Hindlimb muscle (tissue), 1 donor: ENCODE measurements around the gene RALGAPA2. TPM values are rescaled to one million over a fixed set of nuclear protein-coding genes. Genes with fewer than 3 reads are reported as not detected.

ENCODE experiments used
- DNase-seq: peaks from one replicate; pipeline ENCODE4 v3.0.0-alpha.2; 2013
- polyA plus RNA-seq: library from polyadenylated mRNA; unstranded; fragments of 120-200 nt; gene quantifications from one replicate; pipeline ENCODE4 v1.2.1, GENCODE V29; 2013; ENCODE audit not compliant: insufficient read length

Gene RALGAPA2
- polyA plus RNA-seq, 1 donor = 10.9 TPM

GRCh38 chr20:20530428-20531151 lies 181.9 kb downstream of the RALGAPA2 start:
- no peak for DNase-seq

GRCh38 chr20:20529597-20529996 lies 182.8 kb downstream of the RALGAPA2 start:
- no peak for DNase-seq

GRCh38 chr20:20528861-20529260 lies 183.6 kb downstream of the RALGAPA2 start:
- no peak for DNase-seq

DNA sequence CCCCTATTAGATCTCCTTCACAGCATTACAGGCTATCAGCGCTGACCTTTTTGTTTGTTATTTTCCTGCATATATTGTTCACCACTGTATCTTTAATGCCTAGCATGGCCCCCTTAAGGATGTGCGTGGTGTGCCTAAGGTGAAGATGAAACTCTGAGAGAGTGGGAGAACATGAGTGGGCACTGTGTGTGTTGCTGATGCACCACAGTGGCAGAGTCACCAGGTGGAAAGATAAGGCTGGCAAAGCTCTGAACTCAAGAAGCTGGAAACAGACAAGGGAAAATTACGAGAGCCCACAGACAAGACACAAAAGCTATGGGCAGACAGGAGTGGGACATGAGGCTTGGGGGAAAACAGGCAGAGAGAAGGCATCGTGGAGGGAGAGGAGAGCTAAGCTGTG lies 184.8 kb downstream of the RALGAPA2 start:
- no peak for DNase-seq

GRCh38 chr20:20525756-20526155 lies 186.7 kb downstream of the RALGAPA2 start:
- DNase-seq = no peak

DNA sequence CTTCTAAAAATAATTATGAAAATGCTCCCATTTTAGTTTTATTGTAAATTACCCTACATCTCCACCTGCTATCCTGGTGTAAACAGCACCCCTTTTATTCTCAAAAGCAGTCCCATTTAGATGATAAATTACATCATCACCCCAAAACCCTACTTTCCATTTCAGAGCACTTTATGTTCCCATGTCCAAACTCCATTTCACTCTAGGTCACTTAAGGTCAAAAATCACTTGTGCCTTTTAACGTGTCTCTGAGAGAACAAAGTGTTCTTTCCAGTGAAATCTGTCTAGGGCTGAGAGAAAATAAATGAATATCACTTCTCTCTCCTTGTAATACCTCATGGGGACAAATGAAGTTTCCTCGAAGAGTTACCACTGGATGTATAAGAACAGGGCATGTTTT lies 187.2 kb downstream of the RALGAPA2 start:
- DNase-seq = no peak

GRCh38 chr20:20524756-20525155 lies 187.7 kb downstream of the RALGAPA2 start:
- DNase-seq = no peak

- no peak for DNase-seq
Measured at GRCh38 chr20:20521736-20522135, 190.7 kb downstream of the RALGAPA2 start.

DNA sequence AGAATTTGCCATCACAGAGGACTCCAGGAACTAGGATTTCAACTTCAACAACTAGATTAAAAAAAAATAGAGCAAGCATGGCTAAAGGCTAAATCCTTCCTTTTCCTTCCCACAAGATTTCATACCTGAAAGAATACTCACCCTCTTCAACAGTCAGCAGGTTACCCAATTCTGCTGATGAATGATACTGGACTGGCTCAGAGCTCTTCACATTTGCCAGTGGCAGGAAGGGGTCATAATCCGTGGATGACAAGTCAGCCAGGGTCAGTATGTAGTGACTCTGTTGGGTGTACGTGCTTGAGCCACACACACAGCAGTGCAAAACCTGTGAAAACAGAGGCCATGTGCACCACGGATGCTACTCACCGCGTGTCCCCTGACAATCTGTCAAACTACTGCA lies 191.7 kb downstream of the RALGAPA2 start:
- no peak for DNase-seq

DNA sequence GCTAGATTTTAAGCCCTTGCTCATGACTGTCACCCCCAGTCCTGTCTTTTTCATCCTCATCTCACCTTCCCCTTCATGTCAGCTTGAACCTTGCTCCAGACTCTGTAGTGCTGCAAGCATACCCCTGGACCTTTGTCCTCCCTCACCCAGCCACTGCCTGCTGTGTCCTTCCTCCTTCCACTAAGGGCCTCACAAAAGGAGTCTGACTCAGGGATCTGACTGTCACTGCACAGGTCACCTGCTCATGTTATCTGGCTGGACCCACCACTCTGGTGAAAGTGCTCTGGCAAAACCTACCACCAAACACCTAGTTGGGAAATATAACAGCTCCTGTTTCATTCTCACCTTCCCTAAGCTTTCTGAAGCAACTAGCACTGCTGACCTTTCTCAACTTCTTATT lies 193.2 kb downstream of the RALGAPA2 start:
- no peak for DNase-seq

- no peak for DNase-seq
Measured at GRCh38 chr20:20518263-20518662, 194.2 kb downstream of the RALGAPA2 start.

- no peak for DNase-seq
Measured at GRCh38 chr20:20517296-20517695, 195.1 kb downstream of the RALGAPA2 start.

GRCh38 chr20:20513720-20514119 lies 198.7 kb downstream of the RALGAPA2 start:
- DNase-seq = no peak

- DNase-seq = no peak
Measured at GRCh38 chr20:20505554-20505953, 206.9 kb downstream of the RALGAPA2 start.

GRCh38 chr20:20503777-20504530 lies 208.5 kb downstream of the RALGAPA2 start:
- no peak for DNase-seq

DNA sequence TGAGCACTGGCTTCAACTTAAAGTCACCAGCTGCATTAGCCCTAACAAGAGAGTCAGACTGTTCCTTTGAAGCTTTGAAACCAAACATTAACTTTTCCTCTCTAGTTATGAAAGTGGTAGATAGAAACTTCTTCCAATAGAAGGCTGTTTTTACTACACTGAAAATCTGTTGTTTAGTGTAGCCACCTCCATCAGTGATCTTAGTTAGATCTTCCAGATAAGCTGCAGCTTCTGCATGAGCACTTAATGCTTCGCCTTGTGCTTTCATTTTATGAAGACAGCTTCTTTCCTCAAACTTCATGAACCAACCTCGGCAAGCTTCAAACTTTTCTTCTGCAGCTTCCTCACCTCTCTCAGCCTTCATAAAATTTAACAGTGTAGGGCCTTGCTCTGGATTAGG lies 211.3 kb downstream of the RALGAPA2 start:
- DNase-seq = no peak

DNA sequence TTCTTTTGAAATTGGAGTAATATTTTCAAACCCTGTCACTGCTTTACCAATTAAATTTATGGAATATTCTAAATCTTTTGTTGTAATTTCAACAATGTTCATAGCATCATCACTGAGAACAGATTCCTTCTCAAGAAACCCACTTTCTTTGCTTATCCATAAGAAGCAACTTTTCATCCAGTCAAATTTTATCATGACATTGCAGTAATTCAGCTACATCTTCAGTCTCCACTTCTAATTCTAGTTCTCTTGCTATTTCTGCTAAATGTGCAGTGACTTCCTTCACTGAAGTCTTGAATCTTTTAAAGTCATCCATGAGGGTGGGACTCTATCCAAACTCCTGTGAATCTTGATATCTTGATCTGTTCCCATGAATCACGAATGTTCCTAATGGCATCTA lies 212.1 kb downstream of the RALGAPA2 start:
- DNase-seq = no peak

DNA sequence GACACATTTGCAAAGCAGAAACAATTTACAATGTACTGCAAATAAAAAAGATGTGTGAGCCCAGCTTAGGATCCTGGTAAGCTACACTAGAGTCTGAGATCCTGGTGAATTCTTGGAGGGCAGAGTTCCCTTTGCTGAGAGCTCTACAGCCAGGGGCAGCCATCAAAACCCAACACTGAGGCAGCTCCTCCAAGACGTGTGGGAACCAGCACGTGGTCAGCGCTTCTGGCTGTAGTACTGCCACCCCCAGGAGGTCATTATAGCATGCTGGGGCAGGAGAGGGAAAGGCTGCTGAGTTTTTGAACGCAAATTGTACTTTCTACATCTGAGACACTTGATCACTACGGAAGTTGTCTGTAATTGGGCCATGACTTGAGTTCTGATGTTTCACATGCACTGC lies 213.0 kb downstream of the RALGAPA2 start:
- DNase-seq = no peak

DNA sequence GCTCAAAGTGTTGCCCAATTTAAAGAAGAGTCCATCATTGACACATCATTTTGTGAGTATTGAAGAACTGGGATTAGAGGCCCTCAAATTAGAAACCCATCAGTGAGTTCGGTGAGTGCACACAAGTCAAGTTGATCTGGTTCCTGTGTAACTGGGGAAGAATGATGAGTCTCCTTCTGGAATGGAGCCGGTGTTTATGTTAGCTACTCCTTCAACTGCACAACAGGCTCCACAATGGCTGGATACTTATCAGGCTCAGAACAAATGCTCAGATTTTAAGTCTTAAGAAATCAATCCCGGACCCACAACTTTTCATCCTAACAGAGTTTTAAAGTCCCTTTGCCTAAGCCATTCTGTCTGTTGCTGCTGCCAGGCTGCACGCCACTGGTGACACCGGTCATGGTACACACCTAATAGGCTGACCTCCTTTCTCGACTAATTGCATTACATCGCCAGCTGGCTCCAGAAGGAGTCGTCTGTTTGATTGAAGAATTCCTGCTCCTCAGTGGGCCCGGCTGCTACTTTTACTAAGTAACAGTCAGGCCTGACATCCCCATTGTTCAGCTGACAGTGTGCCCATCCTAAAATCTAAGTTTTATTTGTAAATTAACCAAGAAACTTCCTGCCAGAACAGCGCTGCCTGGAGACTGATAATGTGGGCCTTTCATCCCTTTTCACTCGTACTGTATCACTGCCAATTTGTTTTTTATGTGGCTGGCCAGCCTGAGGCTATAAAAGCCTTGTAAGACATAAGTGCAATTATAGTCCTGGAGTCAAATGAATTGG lies 214.2 kb downstream of the RALGAPA2 start:
- DNase-seq = no peak

DNA sequence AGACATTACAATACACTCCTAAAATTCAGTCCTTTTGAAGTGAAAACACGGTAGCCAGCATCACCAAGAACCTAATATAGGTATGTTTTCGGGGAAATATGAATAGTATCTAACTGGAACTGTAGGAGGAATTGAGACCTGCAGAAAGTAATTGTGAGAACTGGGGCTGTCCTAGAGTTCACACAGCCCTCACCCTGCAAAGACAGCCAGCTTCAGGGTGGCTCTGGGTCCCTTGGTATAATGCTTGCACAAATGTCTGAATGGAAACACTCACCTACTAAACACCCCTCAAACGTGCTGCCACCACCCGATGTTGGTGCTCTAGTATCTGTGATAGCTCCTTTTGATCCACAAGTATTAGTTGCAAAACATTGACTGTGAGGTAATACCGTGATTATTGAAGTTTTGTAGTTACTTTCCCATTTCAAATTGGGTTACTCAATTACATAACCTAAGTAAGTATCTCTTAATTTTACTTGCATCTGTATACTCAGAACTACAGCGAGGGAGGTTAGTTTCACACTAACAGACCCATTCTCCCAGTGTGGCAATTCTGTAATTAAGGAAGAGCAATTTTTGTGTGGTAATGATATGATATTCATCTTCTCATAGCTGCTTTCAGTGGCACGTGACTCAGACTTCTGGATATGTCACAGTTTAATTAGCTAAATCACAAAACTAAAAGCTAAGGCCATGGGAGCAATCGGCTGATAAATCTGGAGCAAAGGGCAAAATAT lies 215.0 kb downstream of the RALGAPA2 start:
- DNase-seq = no peak

GRCh38 chr20:20495729-20496503 lies 216.5 kb downstream of the RALGAPA2 start:
- DNase-seq = no peak

GRCh38 chr20:20493701-20494100 lies 218.7 kb downstream of the RALGAPA2 start:
- no peak for DNase-seq
